HG03571 (cell line): Measurements from ENCODE around the gene OLAH.

ENCODE experiments used
- ATAC-seq: cut with Tn5 transposase; IDR thresholded peaks from one replicate; pipeline ENCODE4 v1.9.1; 2021; ENCODE audit not compliant: unreplicated experiment

OLAH gene

GRCh38 chr10:15122477-15123030 is 78.8 kb downstream of the OLAH start:
- ATAC-seq: peak; percentile 74
